ENCODE measurements around the gene ADGB.
"Not testable (repeated sequence)": the region's sequence is repeated elsewhere in the genome, so short reads cannot be mapped to it uniquely, and the experiment has no call there.

The ADGB gene

DNA sequence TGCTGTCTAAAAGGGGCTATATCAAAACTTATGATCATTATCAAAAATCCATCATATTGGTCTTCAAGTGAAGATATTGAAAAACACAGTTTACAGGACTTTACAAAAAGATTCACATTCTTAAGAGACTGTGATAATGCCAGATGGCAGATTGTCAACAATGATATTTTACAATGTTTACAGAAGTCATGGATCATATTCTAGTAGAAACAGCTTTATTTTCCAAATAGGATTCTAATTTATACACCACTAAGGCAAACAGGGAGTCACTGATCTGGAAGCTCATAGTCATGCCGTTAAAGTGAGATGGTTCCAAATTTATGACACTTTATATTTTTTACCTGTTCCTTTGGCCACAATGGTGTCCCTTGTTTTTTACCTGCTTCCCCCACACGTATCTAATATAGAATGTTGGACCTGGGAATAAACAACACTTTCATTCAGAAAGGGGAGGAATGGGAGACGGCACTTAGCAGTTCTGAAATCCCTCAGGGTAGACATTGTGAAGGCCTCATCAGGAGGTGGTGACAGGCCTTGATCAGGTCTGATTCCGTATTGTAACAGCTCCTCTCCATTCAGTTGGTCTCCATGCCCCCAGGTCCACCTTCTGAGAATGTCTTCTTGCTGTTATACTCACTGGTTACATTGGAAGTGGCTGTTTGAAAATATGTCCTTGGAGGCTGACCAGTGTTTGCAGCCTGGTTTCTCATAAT, 228.6 kb downstream of the ADGB start:
- no peak for DNase-seq

DNA sequence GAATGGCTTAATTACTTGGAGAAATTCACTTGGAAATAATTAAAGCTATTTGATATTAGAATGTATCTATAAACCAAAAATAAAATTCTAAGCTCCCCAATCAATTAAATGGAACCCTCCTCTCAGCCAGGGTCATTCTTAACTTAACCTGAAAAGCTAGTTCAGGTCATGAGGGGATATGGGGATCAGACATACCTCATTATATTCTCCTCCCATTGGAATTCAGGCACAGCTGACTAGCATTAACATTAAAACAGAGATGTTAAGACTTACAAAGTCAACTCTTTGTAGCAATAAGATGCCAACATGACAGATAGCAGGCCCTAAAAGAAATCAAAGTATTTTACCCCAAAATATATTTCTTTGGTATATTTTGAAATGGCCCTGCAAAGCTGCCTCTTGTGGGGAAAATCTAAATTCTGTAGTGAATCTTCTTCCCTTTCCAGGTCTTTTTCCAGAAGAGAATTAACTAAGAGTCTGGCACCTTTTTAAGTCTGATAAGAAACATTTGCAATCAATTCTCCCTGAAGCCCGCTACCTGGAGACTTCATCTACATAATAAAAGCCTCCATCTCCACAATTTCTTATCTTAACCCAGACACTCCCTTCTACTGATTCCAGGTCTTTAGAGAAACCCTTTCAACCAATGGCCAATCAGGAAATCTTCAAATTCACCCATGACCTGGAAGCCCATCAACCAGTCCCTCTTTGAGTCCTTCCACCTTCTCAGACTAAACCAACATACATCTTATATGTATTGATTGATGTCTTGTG, 231.2 kb downstream of the ADGB start:
- no peak for DNase-seq

DNA sequence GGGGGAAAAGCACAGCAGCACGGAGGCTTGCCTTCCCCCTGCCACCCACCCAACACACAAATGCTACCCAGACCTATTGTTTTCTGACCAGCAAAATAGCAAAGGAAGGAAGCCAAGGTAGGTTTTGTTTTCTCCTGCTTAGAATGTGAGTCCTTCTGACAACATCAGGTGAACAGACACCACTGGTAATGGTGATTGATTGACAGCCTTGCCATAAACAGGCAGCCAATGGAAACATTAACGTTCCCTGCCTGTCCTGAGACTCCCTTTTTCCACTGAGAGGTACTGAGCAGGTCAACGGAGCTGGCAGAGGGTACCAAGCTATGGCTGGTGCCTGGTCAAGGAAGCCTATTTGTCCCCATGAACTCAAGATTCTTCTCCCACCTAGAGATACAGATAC, 234.4 kb downstream of the ADGB start:
- DNase-seq = no peak

- no peak for DNase-seq
These were observed 241.4 kb downstream of the ADGB start for GRCh38 chr6:146840216-146840615.

DNA sequence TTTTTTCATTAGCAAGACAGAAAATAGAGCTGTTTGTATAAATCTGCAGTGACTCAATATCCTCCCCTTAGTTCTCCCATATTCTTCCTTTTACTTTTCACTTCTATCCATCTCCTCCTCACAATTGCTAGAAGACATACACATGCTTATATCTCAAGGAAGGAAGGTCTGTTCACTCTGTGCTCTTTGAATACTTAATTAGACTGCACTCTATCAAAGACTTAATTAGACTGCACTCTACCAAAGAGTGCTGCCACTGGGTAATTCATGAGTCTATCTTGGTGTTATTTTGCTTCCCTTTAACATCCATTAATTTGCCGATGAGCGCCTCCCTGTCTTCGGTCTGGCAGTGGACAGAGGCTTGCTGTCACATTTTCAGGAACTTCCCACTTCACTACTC, 241.9 kb downstream of the ADGB start:
- no peak for DNase-seq

- no peak for DNase-seq
These were observed 248.7 kb downstream of the ADGB start for GRCh38 chr6:146847426-146847825.

- no peak for DNase-seq
These were observed 251.6 kb downstream of the ADGB start for GRCh38 chr6:146850238-146850896.

GRCh38 chr6:146850981-146851380, 252.2 kb downstream of the ADGB start:
- DNase-seq = no peak

- no peak for DNase-seq
These were observed 253.1 kb downstream of the ADGB start for GRCh38 chr6:146851837-146852236.

- not testable (repeated sequence) for DNase-seq
These were observed 255.9 kb downstream of the ADGB start for GRCh38 chr6:146854521-146855255.

DNA sequence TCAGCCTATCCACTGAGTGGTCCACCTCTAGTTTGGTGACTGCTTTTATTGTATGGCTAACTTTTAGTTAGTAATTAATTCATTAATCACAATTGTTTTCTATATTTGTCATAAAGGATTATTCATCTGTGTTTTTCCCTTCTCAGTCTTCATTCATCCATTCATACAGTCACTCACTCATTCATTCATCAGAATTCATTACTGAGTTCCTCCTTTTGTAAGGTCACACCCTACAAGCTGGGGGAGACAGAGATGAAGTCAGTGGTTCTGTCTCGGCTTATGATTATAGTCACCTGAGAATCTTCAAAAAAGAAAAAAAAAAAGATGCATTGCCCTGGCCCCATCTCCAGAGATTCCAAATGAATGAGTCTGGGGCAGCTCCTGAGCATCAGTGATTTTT, 257.1 kb downstream of the ADGB start:
- DNase-seq = no peak

- no peak for DNase-seq
These were observed 257.5 kb downstream of the ADGB start for GRCh38 chr6:146856296-146856695.

DNA sequence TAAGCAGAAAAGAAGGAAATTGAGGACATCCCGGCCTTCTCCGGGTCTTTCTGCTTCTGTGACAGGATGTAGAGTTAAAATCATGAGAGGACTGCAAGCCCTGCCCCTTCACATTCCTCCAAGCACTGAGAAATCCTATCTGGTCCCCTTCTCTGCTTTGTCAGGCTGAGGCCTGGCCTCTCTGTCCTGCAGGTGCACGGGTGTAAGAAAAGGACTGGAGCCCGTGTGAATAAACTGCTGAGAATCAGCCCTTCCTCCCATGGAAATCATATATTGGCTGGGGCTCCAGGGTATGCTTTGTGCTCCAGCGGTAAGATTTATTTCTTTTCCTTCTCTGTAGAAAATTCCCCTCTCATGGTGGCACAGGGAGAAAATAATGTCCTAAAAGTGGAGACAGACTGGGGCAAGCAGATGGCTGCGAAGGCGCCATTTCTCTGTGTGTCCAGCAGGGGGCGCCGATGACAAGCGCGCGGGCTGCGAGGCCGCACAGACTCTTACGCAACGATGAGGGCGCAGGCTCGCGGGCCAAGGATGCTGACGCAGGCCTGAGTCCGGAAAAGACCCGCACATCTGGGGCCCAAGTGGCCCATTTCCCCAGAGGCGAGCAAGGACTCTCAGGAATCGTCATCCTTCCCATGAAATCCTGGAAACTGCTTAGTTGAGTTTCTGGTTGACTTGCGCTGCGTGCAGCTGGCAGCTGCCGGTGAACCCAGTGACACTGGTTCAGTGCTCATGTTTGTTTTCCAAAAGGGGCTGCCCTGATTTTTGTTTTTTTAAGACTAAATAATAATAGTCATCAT, 258.6 kb downstream of the ADGB start:
- peak; percentile 71 for DNase-seq

DNA sequence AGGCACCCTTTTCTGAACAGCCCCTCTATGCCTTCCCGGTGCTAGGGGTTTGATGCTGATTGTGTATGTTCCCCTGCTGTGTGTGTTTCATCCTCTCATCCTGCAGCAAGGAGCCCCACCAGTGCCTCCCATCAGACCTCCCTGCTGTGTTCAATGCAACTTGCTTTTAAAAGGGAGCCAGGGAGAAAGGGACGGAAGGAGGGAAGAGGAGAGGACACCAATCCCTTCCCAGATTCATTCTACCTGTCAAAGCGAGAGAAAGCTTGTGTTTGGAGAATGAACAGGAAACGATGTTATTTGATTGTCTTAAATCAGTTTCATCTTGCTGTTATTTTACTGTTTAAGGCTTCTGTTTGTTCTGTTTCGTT, 259.2 kb downstream of the ADGB start:
- no peak for DNase-seq

GRCh38 chr6:146859206-146859605, 260.4 kb downstream of the ADGB start:
- DNase-seq = no peak

GRCh38 chr6:146859795-146860495, 261.2 kb downstream of the ADGB start:
- DNase-seq = no peak

- DNase-seq = no peak
These were observed 261.8 kb downstream of the ADGB start for GRCh38 chr6:146860583-146860982.

- no peak for DNase-seq
These were observed 262.3 kb downstream of the ADGB start for GRCh38 chr6:146861029-146861563.

GRCh38 chr6:146861716-146862115, 262.9 kb downstream of the ADGB start:
- DNase-seq = no peak

- no peak for DNase-seq
These were observed 263.7 kb downstream of the ADGB start for GRCh38 chr6:146862508-146862919.

DNA sequence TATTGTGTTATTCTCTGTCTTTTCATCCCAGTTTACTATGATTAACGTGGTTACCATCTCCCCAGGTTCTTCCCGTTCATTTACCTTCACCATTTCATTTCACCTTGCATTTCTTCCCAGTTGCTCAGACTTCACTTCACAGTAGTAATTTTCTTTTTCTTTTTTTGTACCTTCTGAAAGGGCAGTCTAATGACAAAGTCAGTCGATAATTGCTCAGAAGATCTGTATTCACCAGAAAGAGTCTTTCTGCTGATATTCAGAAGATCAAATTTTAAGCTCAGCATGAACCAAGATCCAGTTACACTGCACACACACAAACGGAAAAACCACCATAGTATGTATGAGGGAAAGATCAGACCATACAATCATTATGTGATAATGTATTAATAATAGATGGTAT, 265.5 kb downstream of the ADGB start:
- DNase-seq = no peak

DNA sequence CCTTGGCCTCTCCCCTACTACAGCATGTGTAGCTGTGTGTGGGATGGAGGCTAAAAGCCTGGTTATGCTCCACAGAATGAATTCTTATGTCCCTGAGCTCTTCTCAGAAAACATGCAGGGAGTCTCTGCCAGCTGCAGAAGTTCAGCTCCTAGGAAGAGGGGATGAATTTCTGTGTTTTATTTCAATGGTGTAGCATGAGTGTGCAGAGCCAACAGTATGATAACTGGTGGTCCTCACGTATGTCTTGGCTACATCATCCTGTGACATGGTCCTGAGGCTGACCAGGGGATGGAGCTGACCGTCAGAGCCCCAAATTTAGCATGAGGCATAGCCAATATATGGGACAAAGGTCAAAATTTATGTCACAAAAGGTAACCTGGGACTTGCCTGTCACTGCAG, 266.1 kb downstream of the ADGB start:
- DNase-seq = no peak

All from CD4-positive, alpha-beta T cell treated with Interleukin-17A for 1 hour (primary cell).